HG02763 (cell line): ENCODE results near the gene BBX.

Experiments used
- ATAC-seq: cut with Tn5 transposase; IDR thresholded peaks from one replicate; pipeline ENCODE4 v1.9.1; 2021; ENCODE audit warnings: mild to moderate bottlenecking, moderate library complexity; ENCODE audit not compliant: unreplicated experiment

Gene BBX

GRCh38 chr3:107522510-107523288 lies at the start of gene BBX:
TSS of gene BBX (plus strand) at chr3:107522962. CDS start at chr3:107710461, 187,499 bp downstream.
- peak; percentile 93 for ATAC-seq

GRCh38 chr3:107476462-107476861 lies 46.3 kb upstream of the BBX start:
- no peak for ATAC-seq

GRCh38 chr3:107487490-107487889 lies 35.3 kb upstream of the BBX start:
- no peak for ATAC-seq

GRCh38 chr3:107488942-107489341 lies 33.8 kb upstream of the BBX start:
- no peak for ATAC-seq

- ATAC-seq: no peak
Observed at GRCh38 chr3:107493134-107493533, 29.6 kb upstream of the BBX start.

- no peak for ATAC-seq
Observed at GRCh38 chr3:107496855-107497254, 25.9 kb upstream of the BBX start.

- ATAC-seq: no peak
Observed at GRCh38 chr3:107498646-107499045, 24.1 kb upstream of the BBX start.

- no peak for ATAC-seq
Observed at GRCh38 chr3:107506458-107506857, 16.3 kb upstream of the BBX start.

GRCh38 chr3:107508331-107508730 lies 14.4 kb upstream of the BBX start:
- ATAC-seq: no peak

GRCh38 chr3:107512108-107512507 lies 10.7 kb upstream of the BBX start:
- no peak for ATAC-seq

- ATAC-seq: no peak
Observed at GRCh38 chr3:107514453-107514852, 8.3 kb upstream of the BBX start.

- ATAC-seq: no peak
Observed at GRCh38 chr3:107516475-107516874, 6.3 kb upstream of the BBX start.

- no peak for ATAC-seq
Observed at GRCh38 chr3:107520535-107520934, 2.2 kb upstream of the BBX start.

- ATAC-seq: no peak
Observed at GRCh38 chr3:107521469-107522059, 1.2 kb upstream of the BBX start.

- ATAC-seq: peak; percentile 29
Observed at GRCh38 chr3:107523289-107523538, 452 bp downstream of the BBX start.

- peak; percentile 23 for ATAC-seq
Observed at GRCh38 chr3:107523539-107524325, 970 bp downstream of the BBX start.

GRCh38 chr3:107524326-107524840 lies 1.6 kb downstream of the BBX start:
- ATAC-seq: no peak

- no peak for ATAC-seq
Observed at GRCh38 chr3:107524841-107525643, 2.3 kb downstream of the BBX start.

GRCh38 chr3:107525644-107526305 lies 3.0 kb downstream of the BBX start:
- no peak for ATAC-seq

- ATAC-seq: no peak
Observed at GRCh38 chr3:107531917-107532469, 9.2 kb downstream of the BBX start.
